WTC11 (cell line): ENCODE data around the gene CTNND2. TPM values are rescaled to one million over a fixed set of nuclear protein-coding genes. Genes with fewer than 3 reads are reported as not detected.

ENCODE experiments used
- ATAC-seq: fragments of 200-7000 bp; cut with Tn5 transposase; 2 replicates; pipeline ENCODE4 v1.10.0; 2021; ENCODE audit warnings: mild to moderate bottlenecking, moderate library complexity
- CTCF ChIA-PET: fragments of 300-600 bp; sonication (Branson Sonifier 250); formaldehyde crosslinking; loops from one replicate; lab custom pipeline; 2021; ENCODE audit warnings: antibody characterized with exemption; lab: Charles Lee
- POLR2A ChIA-PET: fragments of 350-600 bp; sonication (Branson Sonifier 250); formaldehyde crosslinking; loops from one replicate; lab custom pipeline; 2021; ENCODE audit warnings: antibody characterized with exemption; lab: Charles Lee
- DNase-seq: peaks from one replicate; pipeline ENCODE4 v3.0.0; 2021; ENCODE audit warnings: low spot score
- H3K27ac Mint-ChIP-seq: 2 replicates; pipeline ENCODE4 v1.8.0; 2021; ENCODE audit warnings: mixed read lengths
- H3K27me3 Mint-ChIP-seq: 2 replicates; pipeline ENCODE4 v1.8.0; 2021; ENCODE audit warnings: low read depth, mild to moderate bottlenecking, moderate library complexity, mixed read lengths
- H3K36me3 Mint-ChIP-seq: 2 replicates; pipeline ENCODE4 v1.8.0; 2021; ENCODE audit warnings: mixed read lengths
- H3K4me1 Mint-ChIP-seq: 2 replicates; pipeline ENCODE4 v1.8.0; 2022; ENCODE audit warnings: mixed read lengths
- H3K4me3 Mint-ChIP-seq: 2 replicates; pipeline ENCODE4 v1.8.0; 2021; ENCODE audit warnings: mild to moderate bottlenecking, moderate library complexity, mixed read lengths
- H3K9me3 Mint-ChIP-seq: 2 replicates; pipeline ENCODE4 v1.8.0; 2021; ENCODE audit warnings: mixed read lengths
- ATF1 ChIP-seq: sonication (generic); formaldehyde crosslinking; IDR thresholded peaks from 2 replicates; pipeline ENCODE4 v1.8.1; 2023; ENCODE audit warnings: mild to moderate bottlenecking, moderate library complexity, missing genetic modification reagents
- CDX4 ChIP-seq: fragments of 250-450 bp; sonication (Bioruptor Pico); IDR thresholded peaks from 2 replicates; pipeline ENCODE4 v1.9.0; 2021; ENCODE audit warnings: moderate library complexity, mild to moderate bottlenecking, inconsistent platforms, borderline replicate concordance
- CREB1 ChIP-seq: sonication (generic); formaldehyde crosslinking; IDR thresholded peaks from 2 replicates; pipeline ENCODE4 v1.8.0; 2023; ENCODE audit warnings: mild to moderate bottlenecking, missing genetic modification reagents
- EMX1 ChIP-seq: fragments of 250-450 bp; sonication (Bioruptor Pico); IDR thresholded peaks from 2 replicates; pipeline ENCODE4 v1.8.0; 2021; ENCODE audit warnings: mild to moderate bottlenecking
- FOXP1 ChIP-seq: sonication (generic); formaldehyde crosslinking; IDR thresholded peaks from 2 replicates; pipeline ENCODE4 v1.8.0; 2022; ENCODE audit warnings: missing genetic modification reagents, mild to moderate bottlenecking, moderate library complexity, borderline replicate concordance
- GRHL2 ChIP-seq: fragments of 250-450 bp; sonication (Bioruptor Pico); IDR thresholded peaks from 2 replicates; pipeline ENCODE4 v1.8.0; 2022; ENCODE audit warnings: mild to moderate bottlenecking, moderate library complexity; ENCODE audit not compliant: insufficient replicate concordance, severe bottlenecking
- HMGA2 ChIP-seq: fragments of 250-450 bp; sonication (Bioruptor Pico); IDR thresholded peaks from 2 replicates; pipeline ENCODE4 v1.4.0; 2021; ENCODE audit warnings: mild to moderate bottlenecking, moderate library complexity
- MAX ChIP-seq: sonication (generic); formaldehyde crosslinking; IDR thresholded peaks from 2 replicates; pipeline ENCODE4 v1.8.0; 2022; ENCODE audit warnings: mild to moderate bottlenecking, missing genetic modification reagents
- MLX ChIP-seq: sonication (generic); formaldehyde crosslinking; IDR thresholded peaks from 2 replicates; pipeline ENCODE4 v1.8.1; 2023; ENCODE audit warnings: mild to moderate bottlenecking, missing genetic modification reagents, moderate library complexity
- NFYB ChIP-seq: sonication (generic); formaldehyde crosslinking; conservative IDR thresholded peaks from 2 replicates; pipeline ENCODE4 v1.8.0; 2022; ENCODE audit warnings: low read depth, missing genetic modification reagents
- PRRX2 ChIP-seq: fragments of 250-450 bp; sonication (Bioruptor Pico); IDR thresholded peaks from 2 replicates; pipeline ENCODE4 v1.8.0; 2021; ENCODE audit warnings: mild to moderate bottlenecking
- STAT6 ChIP-seq: sonication (generic); formaldehyde crosslinking; conservative IDR thresholded peaks from 2 replicates; pipeline ENCODE4 v1.8.1; 2023; ENCODE audit warnings: mild to moderate bottlenecking, low read depth, missing genetic modification reagents, moderate library complexity
- ZNF138 ChIP-seq: sonication (generic); formaldehyde crosslinking; conservative IDR thresholded peaks from 2 replicates; pipeline ENCODE4 v1.8.1; 2022; ENCODE audit warnings: mild to moderate bottlenecking, moderate library complexity, missing genetic modification reagents
- ZNF263 ChIP-seq: sonication (generic); formaldehyde crosslinking; IDR thresholded peaks from 2 replicates; pipeline ENCODE4 v1.8.1; 2022; ENCODE audit warnings: low read depth, mild to moderate bottlenecking, moderate library complexity, missing genetic modification reagents
- ZNF416 ChIP-seq: fragments of 250-450 bp; sonication (Bioruptor Pico); IDR thresholded peaks from 2 replicates; pipeline ENCODE4 v1.9.0; 2021; ENCODE audit warnings: mild to moderate bottlenecking, inconsistent platforms
- ZNF532 ChIP-seq: fragments of 250-450 bp; sonication (Bioruptor Pico); IDR thresholded peaks from 2 replicates; pipeline ENCODE4 v1.9.0; 2021; ENCODE audit warnings: mild to moderate bottlenecking, borderline replicate concordance
- total RNA-seq: library from RNA; stranded (reverse); gene quantifications from 3 replicates; pipeline ENCODE4 v1.2.3, GENCODE V29; 2021
- TF ChIP-seq, protein P1 (sequence below): fragments of 250-450 bp; sonication (Bioruptor Pico); IDR thresholded peaks from 2 replicates; pipeline ENCODE4 v1.8.0; 2021; ENCODE audit warnings: mild to moderate bottlenecking
- TF ChIP-seq, protein P2 (sequence below): sonication (generic); formaldehyde crosslinking; IDR thresholded peaks from 2 replicates; pipeline ENCODE4 v1.8.0; 2023; ENCODE audit warnings: missing genetic modification reagents, mild to moderate bottlenecking, borderline replicate concordance
- TF ChIP-seq, protein P3 (sequence below): sonication (generic); formaldehyde crosslinking; IDR thresholded peaks from 2 replicates; pipeline ENCODE4 v1.8.1; 2022; ENCODE audit warnings: low read depth, mild to moderate bottlenecking, moderate library complexity, missing genetic modification reagents, borderline replicate concordance

Gene CTNND2
- total RNA-seq, 1 experiment from 2014 or later = 11.9 TPM

DNA sequence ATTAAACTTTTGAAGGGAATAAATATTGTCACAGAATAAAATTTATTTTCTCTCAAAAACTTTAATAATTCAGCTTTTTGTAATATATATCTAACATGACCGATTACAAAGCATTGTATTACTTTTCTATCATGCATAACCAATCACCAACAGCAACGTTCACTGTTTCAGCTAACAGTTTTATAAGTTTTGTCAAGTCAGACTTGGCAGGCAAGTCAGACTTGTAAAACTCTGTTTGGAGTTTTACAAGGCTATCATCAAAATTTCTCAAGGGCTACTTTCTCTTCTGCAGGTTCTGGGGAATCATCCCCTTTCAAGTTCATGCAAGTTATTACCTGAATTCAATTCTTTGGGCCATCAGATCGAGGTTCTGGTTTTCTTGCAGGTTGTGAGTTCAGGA, 347.2 kb downstream of the CTNND2 start:
- H3K27ac Mint-ChIP-seq = no peak overlapping the region
- H3K4me1 Mint-ChIP-seq = peaks cover under 1% of the 10 kb centered on the region
- no peak for DNase-seq
- POLR2A ChIA-PET = no interaction called here
- CTCF ChIA-PET = no interaction called here
- H3K9me3 Mint-ChIP-seq = no peaks in the 10 kb centered on the region; the same call in 1 of the 2 replicates
- ATAC-seq = no peak
- TF ChIP-seq PRRX2 (CRISPR knock-in tag) = no peak
- TF ChIP-seq, protein P1, sequence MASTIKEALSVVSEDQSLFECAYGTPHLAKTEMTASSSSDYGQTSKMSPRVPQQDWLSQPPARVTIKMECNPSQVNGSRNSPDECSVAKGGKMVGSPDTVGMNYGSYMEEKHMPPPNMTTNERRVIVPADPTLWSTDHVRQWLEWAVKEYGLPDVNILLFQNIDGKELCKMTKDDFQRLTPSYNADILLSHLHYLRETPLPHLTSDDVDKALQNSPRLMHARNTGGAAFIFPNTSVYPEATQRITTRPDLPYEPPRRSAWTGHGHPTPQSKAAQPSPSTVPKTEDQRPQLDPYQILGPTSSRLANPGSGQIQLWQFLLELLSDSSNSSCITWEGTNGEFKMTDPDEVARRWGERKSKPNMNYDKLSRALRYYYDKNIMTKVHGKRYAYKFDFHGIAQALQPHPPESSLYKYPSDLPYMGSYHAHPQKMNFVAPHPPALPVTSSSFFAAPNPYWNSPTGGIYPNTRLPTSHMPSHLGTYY (CRISPR knock-in tag) = no peak
- TF ChIP-seq ZNF263 = no peak
- no peak for TF ChIP-seq ATF1 (CRISPR knock-in tag)
- no peak for TF ChIP-seq MLX (CRISPR knock-in tag)
- no peak for TF ChIP-seq MAX (CRISPR knock-in tag)
- TF ChIP-seq CDX4 (CRISPR knock-in tag) = no peak
- TF ChIP-seq, protein P2, sequence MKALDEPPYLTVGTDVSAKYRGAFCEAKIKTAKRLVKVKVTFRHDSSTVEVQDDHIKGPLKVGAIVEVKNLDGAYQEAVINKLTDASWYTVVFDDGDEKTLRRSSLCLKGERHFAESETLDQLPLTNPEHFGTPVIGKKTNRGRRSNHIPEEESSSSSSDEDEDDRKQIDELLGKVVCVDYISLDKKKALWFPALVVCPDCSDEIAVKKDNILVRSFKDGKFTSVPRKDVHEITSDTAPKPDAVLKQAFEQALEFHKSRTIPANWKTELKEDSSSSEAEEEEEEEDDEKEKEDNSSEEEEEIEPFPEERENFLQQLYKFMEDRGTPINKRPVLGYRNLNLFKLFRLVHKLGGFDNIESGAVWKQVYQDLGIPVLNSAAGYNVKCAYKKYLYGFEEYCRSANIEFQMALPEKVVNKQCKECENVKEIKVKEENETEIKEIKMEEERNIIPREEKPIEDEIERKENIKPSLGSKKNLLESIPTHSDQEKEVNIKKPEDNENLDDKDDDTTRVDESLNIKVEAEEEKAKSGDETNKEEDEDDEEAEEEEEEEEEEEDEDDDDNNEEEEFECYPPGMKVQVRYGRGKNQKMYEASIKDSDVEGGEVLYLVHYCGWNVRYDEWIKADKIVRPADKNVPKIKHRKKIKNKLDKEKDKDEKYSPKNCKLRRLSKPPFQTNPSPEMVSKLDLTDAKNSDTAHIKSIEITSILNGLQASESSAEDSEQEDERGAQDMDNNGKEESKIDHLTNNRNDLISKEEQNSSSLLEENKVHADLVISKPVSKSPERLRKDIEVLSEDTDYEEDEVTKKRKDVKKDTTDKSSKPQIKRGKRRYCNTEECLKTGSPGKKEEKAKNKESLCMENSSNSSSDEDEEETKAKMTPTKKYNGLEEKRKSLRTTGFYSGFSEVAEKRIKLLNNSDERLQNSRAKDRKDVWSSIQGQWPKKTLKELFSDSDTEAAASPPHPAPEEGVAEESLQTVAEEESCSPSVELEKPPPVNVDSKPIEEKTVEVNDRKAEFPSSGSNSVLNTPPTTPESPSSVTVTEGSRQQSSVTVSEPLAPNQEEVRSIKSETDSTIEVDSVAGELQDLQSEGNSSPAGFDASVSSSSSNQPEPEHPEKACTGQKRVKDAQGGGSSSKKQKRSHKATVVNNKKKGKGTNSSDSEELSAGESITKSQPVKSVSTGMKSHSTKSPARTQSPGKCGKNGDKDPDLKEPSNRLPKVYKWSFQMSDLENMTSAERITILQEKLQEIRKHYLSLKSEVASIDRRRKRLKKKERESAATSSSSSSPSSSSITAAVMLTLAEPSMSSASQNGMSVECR = no peak
- TF ChIP-seq CREB1 (CRISPR knock-in tag) = no peak
- no peak for TF ChIP-seq ZNF138
- TF ChIP-seq STAT6 (CRISPR knock-in tag) = no peak
- TF ChIP-seq GRHL2 (CRISPR knock-in tag) = no peak
- TF ChIP-seq EMX1 (CRISPR knock-in tag) = no peak
- TF ChIP-seq NFYB = no peak
- TF ChIP-seq, protein P3, sequence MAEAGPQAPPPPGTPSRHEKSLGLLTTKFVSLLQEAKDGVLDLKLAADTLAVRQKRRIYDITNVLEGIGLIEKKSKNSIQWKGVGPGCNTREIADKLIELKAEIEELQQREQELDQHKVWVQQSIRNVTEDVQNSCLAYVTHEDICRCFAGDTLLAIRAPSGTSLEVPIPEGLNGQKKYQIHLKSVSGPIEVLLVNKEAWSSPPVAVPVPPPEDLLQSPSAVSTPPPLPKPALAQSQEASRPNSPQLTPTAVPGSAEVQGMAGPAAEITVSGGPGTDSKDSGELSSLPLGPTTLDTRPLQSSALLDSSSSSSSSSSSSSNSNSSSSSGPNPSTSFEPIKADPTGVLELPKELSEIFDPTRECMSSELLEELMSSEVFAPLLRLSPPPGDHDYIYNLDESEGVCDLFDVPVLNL (CRISPR knock-in tag) = no peak
- no peak for TF ChIP-seq FOXP1 (CRISPR knock-in tag)
- no peak for TF ChIP-seq ZNF532 (CRISPR knock-in tag)
- no peak for TF ChIP-seq ZNF416 (CRISPR knock-in tag)
- TF ChIP-seq HMGA2 (CRISPR knock-in tag) = no peak
- H3K36me3 Mint-ChIP-seq = no peaks in the 10 kb centered on the region
- no peak overlapping the region for H3K4me3 Mint-ChIP-seq
- no peaks in the 10 kb centered on the region for H3K27me3 Mint-ChIP-seq
